ENCODE measurements around the gene THADA.
"Not testable (repeated sequence)": the region's sequence is repeated elsewhere in the genome, so short reads cannot be mapped to it uniquely, and the experiment has no call there.

Gene THADA

DNA sequence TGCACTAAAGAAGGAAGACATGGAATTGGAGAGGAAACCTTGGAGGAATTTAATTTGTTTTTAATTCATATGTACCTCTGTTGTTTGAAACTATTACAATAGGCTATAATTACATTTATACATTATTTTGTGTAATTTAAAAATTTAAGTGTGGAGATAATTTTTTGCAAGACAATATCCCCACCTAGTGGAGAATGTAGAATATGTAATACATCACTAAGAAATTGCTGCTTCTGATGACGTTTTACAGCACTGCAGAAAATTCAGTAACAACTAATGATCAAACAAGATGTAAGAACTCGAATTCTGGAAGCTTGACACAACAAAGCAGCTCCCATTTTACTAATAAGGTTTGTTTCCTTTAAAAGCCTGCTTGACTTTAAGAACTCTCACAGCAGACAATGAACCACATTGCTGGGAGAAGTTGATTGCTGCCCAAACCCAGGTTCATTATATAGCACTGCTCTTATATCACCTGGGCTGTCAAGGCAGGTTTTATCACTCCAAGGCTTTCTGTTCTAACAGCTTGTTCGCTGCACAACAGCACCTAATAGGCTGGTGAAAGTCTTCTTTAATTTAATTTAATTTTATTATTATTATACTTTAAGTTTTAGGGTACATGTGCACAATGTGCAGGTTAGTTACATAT, 53.4 kb downstream of the THADA start:
- DNase-seq: no peak

DNA sequence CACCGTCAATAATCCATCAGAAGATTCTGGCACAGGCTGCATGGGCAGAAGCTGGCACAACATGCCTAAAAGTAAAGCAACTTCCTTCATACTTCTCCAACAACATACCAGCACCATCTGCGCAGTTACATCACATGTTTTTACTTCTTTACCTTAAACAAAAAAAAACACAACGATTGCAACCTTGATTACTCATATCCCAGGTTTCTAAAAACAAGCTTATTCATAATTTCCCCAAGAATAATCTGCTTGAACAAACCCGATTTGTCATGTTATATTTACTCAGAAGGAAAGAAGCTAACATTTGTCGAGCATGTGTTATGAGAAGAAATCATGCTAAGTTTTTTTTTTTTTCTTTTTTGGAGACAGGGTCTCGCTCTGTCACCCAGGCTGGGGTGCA, 54.7 kb downstream of the THADA start:
- DNase-seq: no peak

DNA sequence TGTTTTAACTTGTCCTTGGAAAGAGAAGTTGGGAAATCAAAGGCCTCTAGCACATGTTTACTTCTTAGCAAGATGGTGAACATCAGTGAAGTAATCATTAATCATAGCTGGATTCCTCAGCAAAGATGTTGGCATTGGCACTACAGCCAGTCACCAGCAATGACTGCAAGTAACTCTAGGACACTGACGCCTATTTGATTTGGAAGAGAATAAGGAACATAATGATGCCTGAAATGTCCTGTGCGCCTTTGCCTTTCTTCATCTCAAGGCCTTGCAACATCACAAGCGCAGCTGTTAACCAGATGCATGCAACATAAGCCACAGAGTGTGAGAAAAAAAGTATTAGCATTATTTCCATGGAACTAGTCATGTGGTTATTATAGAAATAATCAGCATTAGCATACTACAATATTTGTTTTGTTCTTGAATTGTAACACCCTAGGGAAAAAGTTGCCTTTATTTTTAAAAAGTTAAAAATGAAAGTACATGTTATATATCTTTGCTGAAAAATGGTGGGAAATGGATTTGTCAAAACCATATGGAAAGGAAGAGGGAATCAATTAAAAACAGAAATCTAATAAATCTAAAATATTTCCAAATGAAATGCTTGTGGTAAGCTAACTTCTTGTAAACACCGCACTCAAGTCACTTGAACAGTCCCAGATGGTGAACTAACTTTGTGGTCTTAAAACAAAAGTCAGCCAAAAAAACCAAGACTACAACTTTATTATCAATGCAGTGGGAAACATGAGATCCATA, 55.6 kb downstream of the THADA start:
- no peak for DNase-seq

DNA sequence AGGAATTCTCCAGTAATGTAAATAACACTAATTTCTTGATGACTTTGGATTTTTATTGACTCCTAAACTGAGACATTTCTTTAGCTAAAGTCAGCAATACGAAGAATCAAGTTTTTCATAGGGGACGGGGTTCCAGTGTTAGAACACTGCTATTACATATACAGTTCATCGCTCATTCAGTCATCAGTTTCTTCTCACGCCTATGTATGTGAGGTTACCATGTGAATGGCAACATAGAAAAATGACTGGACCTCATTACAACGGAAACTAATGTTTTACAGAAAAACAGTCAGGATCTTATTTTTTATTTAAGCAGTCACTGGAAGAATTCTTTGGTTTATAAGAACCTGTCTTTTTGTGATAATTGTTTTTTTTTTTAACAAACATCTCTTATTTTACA, 56.4 kb downstream of the THADA start:
- no peak for DNase-seq

DNA sequence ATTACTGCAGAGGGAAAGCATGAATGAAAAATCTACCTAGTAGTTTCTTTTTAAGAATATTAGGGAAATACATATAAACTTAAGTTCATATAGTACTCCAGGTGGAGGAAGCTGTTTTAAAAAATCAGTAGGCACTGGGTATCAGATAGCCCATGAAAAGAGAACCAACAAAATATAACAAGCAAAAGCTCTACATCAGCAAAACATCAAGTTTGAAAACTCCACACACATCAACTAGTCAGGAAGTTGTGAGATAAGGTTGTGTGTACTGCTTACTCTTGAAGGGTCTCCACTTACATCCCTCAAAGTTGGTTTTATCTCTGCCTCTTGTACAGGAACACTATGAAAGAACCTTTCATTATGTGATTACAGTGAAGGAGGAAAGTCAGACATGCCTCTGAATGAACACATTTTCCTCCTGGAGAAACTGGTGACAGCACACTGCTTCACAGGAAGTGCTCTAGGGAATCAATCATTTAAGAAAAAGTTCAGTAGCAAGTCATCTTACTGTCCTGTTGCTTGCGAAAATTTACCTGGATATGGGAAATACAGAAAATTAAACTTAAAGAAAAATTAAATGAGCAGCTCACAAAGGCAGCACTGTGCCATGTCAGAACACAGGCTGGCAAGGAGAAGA, 57.7 kb downstream of the THADA start:
- DNase-seq: no peak

GRCh38 chr2:43537137-43537536, 58.7 kb downstream of the THADA start:
- no peak for DNase-seq

GRCh38 chr2:43534569-43534968, 61.3 kb downstream of the THADA start:
- no peak for DNase-seq

DNA sequence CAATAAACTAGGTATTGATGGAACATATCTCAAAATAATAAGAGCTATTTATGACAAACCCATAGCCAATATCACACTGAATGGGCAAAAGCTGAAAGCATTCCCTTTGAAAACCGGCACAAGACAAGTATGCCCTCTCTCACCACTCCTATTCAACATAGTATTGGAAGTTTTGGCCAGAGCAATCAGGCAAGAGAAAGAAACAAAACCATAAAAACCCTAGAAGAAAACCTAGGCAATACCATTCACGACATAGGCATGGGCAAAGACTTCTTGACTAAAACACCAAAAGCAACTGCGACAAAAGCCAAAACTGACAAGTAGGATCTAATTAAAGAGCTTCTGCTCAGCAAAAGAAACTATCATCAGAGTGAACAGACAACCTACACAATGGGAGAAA, 63.3 kb downstream of the THADA start:
- not testable (repeated sequence) for DNase-seq

DNA sequence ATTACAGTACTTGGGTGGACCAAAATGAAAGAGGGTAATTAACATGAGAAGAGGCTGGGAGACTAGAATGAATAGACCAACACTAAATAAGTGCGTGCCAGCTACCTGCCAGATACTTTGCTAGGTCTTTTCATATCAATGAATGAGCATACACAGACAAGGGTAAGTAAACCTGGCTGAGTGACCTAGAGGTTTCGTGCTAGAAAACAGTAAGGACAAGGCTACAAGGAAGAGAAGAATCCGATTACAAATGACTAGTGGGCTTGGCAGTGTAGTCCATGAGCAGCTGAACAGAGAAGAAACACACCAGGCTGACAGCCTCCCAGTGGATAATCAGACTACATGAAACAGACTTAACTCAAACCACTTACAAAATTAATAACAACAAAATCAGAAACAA, 64.6 kb downstream of the THADA start:
- DNase-seq: no peak

DNA sequence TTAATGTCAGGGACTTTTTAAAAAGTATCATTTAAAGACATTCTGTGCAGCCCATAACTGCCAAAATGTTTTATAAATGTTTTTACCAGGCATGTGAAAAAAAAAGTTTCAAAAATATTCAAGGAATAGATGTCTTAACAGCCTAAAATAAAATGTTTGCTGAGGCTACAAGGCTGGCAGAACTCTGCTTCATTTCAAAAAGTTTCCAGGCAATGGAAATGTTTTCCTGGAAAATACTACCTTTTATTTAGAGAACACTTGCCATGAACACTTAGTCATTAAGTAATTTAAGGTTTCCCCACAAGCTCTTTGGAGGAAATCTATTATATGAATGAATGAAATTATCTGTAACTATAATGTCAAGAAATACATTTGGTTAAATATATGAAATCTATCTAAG, 68.8 kb downstream of the THADA start:
- DNase-seq: no peak

GRCh38 chr2:43525506-43525905, 70.3 kb downstream of the THADA start:
- DNase-seq: no peak

DNA sequence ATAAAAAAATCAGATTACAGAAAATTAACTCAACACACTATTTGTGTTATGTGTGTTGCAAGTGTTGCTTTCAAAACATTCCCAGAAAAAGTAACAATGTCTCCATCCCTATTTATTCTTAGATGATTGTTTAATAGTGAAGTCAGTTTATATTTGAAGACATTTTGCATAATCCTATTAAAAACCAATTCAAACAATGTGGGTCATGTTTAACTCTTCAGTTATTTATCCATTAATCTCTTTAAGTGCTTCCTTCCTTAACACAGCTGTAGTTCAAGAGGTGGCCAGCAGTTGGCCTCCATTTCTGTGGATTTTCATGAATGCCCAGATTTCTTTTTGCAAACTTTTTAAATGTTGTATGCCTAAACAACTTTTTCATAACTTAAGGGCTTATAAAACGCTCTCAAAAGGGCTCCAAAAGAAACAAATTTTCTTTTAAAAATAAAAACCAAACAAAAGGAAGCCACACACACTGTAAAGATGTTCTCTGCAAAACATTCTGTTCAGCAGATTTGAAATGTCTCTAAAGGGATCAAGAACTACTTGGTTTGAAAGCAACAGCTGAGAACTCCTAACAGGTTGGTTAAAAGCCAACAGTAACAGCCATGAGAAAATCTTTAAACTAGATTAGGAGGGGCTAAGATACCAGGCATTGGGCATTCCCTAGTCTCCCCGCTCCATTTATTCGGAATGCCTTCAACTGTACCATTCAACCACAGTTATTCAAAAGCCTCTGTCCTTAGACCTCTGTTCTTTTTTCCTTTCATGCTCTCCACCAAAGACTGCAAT, 71.5 kb downstream of the THADA start:
- no peak for DNase-seq

DNA sequence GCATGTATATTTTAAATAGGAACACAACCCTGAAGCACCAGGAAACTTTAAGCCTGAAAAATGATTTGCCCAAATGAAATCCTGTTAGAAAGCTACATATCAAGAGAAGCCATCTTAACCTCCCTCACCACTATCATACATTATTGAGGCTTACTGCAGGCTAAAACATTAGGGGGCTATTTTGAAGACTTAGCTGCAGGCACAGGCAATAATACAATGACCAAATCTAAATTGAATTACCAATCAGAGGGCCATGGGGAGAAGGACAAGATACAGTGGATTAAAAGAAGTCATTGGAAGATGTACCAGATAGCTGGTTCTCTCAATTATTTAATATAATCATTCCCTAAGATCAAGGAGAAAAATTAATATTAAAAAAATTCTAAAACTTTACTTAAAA, 73.7 kb downstream of the THADA start:
- no peak for DNase-seq

- DNase-seq: no peak
Measured at GRCh38 chr2:43521568-43521967, 74.3 kb downstream of the THADA start.

GRCh38 chr2:43520919-43521318, 74.9 kb downstream of the THADA start:
- DNase-seq: no peak

DNA sequence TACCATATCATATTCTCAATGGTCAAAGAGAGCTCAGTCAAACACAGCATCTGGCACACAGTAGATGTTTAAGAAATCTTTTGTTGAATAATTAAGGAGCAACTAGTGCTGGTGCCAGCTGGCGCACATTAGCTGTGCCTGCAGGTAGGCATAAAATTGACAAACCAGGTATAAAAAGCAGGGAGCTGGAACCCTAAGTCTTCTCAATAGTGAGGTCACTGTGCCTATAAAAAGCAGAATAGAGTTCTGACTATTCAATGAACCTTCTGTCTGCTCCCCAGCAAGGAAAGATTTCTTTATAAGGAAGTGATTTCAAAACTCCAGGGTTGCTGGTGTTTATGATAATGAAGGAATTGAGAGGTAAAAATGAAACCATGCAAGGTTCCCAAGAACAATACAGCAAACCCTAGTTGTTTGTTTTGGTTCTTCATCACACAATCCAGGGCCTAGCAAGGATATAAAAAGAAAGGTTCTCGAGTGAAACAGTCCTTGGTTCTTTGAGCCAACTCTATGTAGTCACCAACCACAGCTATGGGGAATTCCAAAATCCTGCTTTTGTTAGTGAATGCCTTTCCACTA, 76.1 kb downstream of the THADA start:
- peak in 1 of 56 donors; percentile 7 for DNase-seq

DNA sequence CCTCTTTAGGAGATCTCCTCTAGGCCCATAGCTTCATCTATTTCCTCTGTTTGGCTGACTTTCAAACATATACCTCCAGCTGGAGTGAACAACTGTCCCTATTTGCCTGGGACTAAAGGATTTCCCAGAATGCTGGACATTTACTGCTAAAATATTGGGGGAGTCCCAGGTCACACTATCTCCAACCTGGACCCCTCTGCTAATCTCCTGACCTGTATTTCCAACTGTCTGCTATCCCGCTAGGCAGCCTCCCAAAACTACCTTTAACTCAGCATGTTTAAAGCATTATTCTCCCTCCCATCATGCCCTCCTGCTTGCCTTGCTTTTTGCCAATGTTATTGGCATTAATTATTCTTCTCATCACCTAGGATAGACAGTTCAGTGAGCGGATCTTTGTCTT, 77.1 kb downstream of the THADA start:
- no peak for DNase-seq

- no peak for DNase-seq
Measured at GRCh38 chr2:43518181-43518580, 77.7 kb downstream of the THADA start.

DNA sequence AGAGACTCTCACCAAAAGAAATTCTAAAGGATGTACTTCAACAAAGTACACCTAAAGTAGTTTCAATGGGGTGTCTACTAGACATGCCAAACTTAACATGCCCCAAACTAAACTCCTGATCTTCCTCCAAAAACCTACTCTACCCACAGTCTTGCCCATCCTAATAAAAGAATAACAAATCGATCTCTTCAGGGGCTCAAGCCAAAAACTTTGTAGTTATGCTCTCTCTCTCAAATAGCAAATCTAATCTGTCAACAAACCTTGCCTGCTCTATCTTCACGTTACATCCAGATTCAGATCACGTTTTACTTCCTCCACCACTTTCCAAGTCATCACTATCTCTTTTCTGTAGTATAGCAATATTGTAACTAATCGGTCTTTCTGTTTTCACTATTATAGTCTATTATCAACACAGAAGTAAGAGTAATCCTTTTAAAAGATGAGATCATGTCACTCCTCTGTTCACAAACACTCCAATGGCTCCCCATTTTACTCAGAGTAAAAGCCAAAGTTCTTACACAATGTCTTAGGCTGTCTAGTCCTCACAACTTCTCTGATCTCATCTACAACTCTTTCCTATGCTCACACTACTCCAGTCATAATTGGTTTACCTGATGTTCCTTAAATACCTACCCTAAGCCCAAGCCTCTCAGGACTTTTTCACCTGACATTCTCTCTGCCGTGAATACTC, 79.9 kb downstream of the THADA start:
- no peak for DNase-seq

DNA sequence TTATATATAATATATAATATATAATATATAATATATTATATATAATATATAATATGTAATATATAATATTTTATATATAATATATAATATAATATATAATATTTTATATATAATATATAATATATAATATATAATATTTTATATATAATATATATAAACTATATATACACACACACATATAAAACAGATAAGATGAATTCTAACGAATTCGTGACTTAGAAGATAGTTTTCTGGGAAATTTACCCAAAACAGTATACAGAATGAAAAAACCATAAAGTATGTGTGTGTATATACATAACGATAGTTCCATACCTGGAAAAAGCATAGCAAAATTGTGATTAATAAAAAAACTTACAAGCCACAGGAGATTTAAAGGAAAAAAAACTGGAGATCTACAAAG, 80.6 kb downstream of the THADA start:
- no peak for DNase-seq

- DNase-seq: no peak
Measured at GRCh38 chr2:43513796-43514195, 82.0 kb downstream of the THADA start.

Measured in nucleus accumbens (tissue), 56 donors.